Psoas muscle (tissue), 8 donors: ENCODE measurements around the gene CARS2. TPM values are rescaled to one million over a fixed set of nuclear protein-coding genes. Genes with fewer than 3 reads are reported as not detected.

ENCODE experiments used
- ATAC-seq, 4 donors: fragments of 200-7000 bp; cut with Tn5 transposase; one replicate each; pipeline ENCODE4 v1.9.1; 2020; ENCODE audit warnings: moderate library complexity in 3 of 4, mild to moderate bottlenecking in 2 of 4
- DNase-seq, 2 donors: peaks; one replicate each; pipeline ENCODE4 v3.0.0-alpha.2; 2020
- H3K27ac ChIP-seq: fragments of 200-600 bp; one replicate; pipeline ENCODE4 v1.8.0; 2022
- H3K27me3 ChIP-seq, 3 donors: fragments of 200-600 bp in 1 of 3; one replicate each; pipeline versions ENCODE4 v1.6.1 to v1.8.0; 2013 to 2022; ENCODE audit warnings: low read length in 2 of 3, mild to moderate bottlenecking in 2 of 3, moderate library complexity in 1 of 3; ENCODE audit not compliant: insufficient read depth in 3 of 3
- H3K36me3 ChIP-seq, 2 donors: fragments of 200-600 bp in 1 of 2; one replicate each; pipeline versions ENCODE4 v1.6.1 to v1.8.0; 2013 to 2022; ENCODE audit warnings: low read depth in 1 of 2, mild to moderate bottlenecking in 1 of 2, moderate library complexity in 1 of 2; ENCODE audit not compliant: insufficient read depth in 1 of 2
- H3K4me1 ChIP-seq: fragments of 200-600 bp; one replicate; pipeline ENCODE4 v1.8.0; 2022
- H3K4me3 ChIP-seq: fragments of 200-600 bp; one replicate; pipeline ENCODE4 v1.8.0; 2022; ENCODE audit warnings: mild to moderate bottlenecking
- H3K9me3 ChIP-seq: fragments of 200-600 bp; one replicate; pipeline ENCODE4 v1.8.0; 2022
- CTCF ChIP-seq: fragments of 200-600 bp; IDR thresholded peaks from one replicate; pipeline ENCODE4 v1.8.0; 2022; ENCODE audit warnings: antibody characterized with exemption
- WGBS, 3 donors: extraction: QIAGEN DNeasy Blood & Tissue Kit; methylation state at CpG; one replicate each; pipeline versions ENCODE4 v1.1.6 to v1.1.7; 2013; 5-methylcytosine and 5-hydroxymethylcytosine counted together
- intact Hi-C, 2 donors: fragments of 100-400 bp; cut with DNase I; formaldehyde crosslinking; loops; one replicate each; pipeline versions ENCODE4 v1.11.0 to v1.14.2; 2022
- polyA plus RNA-seq, 3 donors: library from polyadenylated mRNA; stranded (reverse); fragments of 200-250 nt; gene quantifications; one replicate each; pipeline ENCODE4 v1.2.3, GENCODE V29; 2013
- total RNA-seq, 4 donors: library from RNA; stranded (reverse); fragmentation: NEBNext Ultra II Directional in 2 of 4; extraction: Animal tissue kit (Norgen Biotek cat#: 25700) in 2 of 4; gene quantifications; one replicate each; pipeline versions ENCODE4 v1.2.1 to v1.2.4, GENCODE V29; 2021 to 2023
- donor health status: healthy with polysubstance abuse.
- donor health status: DM: no; HTN: no; CAD: no; lungs with moderate emphysema.
- donor health status: Bipolar disorder and iron deficiency.
- donor health status: healthy.
- donor health status: DM: yes; HTN: yes; CAD: no.
- donor health status: DM: no; HTN: no; CAD: no.
- donor health status: DM: no; HTN: no; CAD: no.
- donor health status: DM: yes; HTN: yes; CAD: no.

CARS2 gene
- total and polyA plus RNA-seq, 7 donors, result 41.3 to 85.2 (median 56.3) TPM

- H3K4me1 ChIP-seq, result peaks cover 4% of the 10 kb centered on the region
- H3K27ac ChIP-seq, result no peak overlapping the region
- 67 to 79% (median 73%) methylated on average over 5 of the region's 5 CpGs for WGBS, 3 donors
- intact Hi-C loops, result no loop called here
- H3K27me3 ChIP-seq, result no peaks in the 10 kb centered on the region
- no peak for ATAC-seq
- TF ChIP-seq CTCF, result no peak
- H3K4me3 ChIP-seq, result no peak overlapping the region
- no peaks in the 10 kb centered on the region for H3K9me3 ChIP-seq
- no peak for DNase-seq
- H3K36me3 ChIP-seq, result peaks cover 5 to 96% of the 10 kb centered on the region in 2 donors
These were observed 66.0 kb downstream of the CARS2 start for GRCh38 chr13:110639935-110640334.

GRCh38 chr13:110638814-110639806, 66.8 kb downstream of the CARS2 start:
- DNase-seq (no peak), ATAC-seq (no peak)
- no peak overlapping the region for H3K27ac ChIP-seq
- no peaks in the 10 kb centered on the region for H3K9me3 ChIP-seq
- H3K4me1 ChIP-seq, result peaks cover 4% of the 10 kb centered on the region
- 90 to 93% (median 91%) methylated on average over 39 of the region's 39 CpGs for WGBS, 3 donors
- no peaks in the 10 kb centered on the region for H3K27me3 ChIP-seq
- H3K36me3 ChIP-seq, result peaks cover 5 to 99% of the 10 kb centered on the region in 2 donors
- no peak overlapping the region for H3K4me3 ChIP-seq
- intact Hi-C loops, result no loop called here
- no peak for TF ChIP-seq CTCF

GRCh38 chr13:110638257-110638656, 67.7 kb downstream of the CARS2 start:
- DNase-seq (no peak), ATAC-seq (no peak)
- Histone ChIP-seq H3K27me3 (no peaks in the 10 kb centered on the region), H3K4me1 (peaks cover 12% of the 10 kb centered on the region), H3K9me3 (no peaks in the 10 kb centered on the region), H3K36me3 (peaks cover 5 to 94% of the 10 kb centered on the region in 2 donors), H3K27ac (no peak overlapping the region), H3K4me3 (no peak overlapping the region)
- 72 to 84% (median 82%) methylated on average over 23 of the region's 23 CpGs for WGBS, 3 donors
- TF ChIP-seq CTCF, result no peak
- intact Hi-C loops, result no loop called here

- Histone ChIP-seq H3K27ac (no peak overlapping the region), H3K9me3 (no peaks in the 10 kb centered on the region), H3K36me3 (peaks cover 5 to 89% of the 10 kb centered on the region in 2 donors), H3K4me3 (no peak overlapping the region), H3K27me3 (no peaks in the 10 kb centered on the region), H3K4me1 (peaks cover 12% of the 10 kb centered on the region)
- ATAC-seq (no peak), DNase-seq (no peak)
- WGBS, 3 donors, result 53 to 66% (median 54%) methylated on average over 6 of the region's 6 CpGs
- no peak for TF ChIP-seq CTCF
- intact Hi-C loops, result no loop called here
These were observed 68.2 kb downstream of the CARS2 start for GRCh38 chr13:110637747-110638146.
